OCI-M2 (cell line): ENCODE data around the gene ATG7.
"Not testable (repeated sequence)": the region's sequence is repeated elsewhere in the genome, so short reads cannot be mapped to it uniquely, and the experiment has no call there.

Source experiments
- DNase-seq: peaks from one replicate; lab custom pipeline; 2025; ENCODE audit not compliant: unreplicated experiment; lab: John Stamatoyannopoulos, UW

Gene ATG7

DNA sequence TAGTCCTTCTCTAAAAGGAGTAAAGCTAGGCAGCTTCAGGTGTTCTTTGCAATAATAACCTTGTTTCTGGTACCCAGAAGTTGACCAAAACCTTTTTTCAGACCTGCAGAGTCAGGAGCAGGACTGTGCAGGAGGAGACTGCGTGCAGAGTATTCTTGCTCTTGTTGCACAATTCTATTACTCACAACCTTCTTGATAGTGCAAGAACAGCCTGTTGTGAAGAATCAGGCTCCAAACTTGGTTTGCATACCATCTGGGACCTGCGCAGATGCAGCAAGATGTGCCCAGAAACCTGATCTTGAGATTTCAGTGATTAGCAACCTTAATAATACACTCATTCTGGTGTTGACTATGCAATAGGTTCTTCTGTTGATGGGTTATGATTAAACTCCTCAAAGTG lies 111.9 kb downstream of the ATG7 start:
- DNase-seq = no peak

DNA sequence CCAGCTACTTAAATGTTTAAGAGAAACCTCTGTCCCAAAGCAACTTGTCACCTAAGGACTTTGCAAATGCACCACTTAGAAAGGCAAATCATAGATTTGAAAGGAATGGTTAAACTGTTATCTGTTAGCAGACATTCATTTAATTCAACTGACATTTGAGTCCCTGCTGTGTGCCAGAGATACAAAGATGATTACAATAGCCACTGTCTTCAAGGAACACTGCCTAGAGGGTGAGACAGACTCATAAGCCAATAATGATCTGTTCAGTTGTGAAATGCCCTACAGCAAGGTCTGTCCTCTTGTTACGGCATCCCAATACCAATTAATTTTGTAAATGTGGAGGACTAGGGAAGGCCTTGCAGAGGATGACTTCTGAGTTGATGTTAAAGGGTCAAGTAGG lies 113.1 kb downstream of the ATG7 start:
- DNase-seq = no peak

DNA sequence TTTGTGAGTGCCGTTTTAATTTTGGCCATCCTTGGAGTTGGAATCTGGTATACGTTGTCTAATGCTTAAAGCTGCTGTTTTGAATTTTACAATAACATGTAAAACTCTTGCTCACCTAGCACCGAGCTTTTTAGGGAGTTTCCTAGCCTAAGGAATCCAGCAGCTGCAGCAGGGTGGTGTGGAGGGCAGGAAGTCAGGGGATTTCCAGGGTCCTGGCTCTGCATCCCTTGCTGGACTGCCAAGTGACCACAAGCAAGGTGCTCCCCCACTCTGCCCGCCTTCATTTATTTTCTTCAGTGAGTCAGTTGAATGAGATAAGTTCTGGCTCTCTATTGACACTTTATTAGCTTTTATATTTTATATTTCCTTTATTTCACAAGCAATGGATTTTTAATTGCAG lies 113.7 kb downstream of the ATG7 start:
- DNase-seq = no peak

DNA sequence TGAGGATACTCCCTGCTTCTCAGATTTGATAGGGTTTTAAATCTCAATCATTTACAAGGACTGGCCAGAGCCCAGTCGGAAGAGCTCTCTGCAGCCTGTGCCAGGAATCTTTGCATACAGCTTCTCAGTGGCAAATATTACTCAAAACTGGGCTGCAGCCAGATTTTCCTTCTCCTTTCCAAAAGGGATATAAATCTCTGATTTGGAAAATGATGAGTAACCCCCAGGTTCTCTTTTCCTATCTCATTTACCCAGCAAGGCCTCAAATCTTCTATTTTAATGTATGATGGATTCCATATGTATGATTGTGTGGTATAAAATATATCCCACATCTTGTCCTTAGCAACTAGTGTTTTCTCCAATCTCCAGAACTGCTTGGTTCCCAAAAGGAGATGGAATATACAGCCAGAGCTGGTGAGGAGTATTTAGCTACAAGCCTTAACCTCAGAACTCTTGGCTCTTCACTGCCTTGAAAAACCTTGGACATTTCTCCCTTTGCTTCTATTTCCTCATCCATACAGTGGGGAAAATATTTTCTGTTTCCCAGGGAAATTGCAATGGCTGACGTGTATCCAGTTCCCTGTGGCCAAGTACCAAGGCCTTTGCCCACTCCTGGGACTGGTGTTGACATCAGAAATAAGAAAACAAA lies 114.4 kb downstream of the ATG7 start:
- no peak for DNase-seq

DNA sequence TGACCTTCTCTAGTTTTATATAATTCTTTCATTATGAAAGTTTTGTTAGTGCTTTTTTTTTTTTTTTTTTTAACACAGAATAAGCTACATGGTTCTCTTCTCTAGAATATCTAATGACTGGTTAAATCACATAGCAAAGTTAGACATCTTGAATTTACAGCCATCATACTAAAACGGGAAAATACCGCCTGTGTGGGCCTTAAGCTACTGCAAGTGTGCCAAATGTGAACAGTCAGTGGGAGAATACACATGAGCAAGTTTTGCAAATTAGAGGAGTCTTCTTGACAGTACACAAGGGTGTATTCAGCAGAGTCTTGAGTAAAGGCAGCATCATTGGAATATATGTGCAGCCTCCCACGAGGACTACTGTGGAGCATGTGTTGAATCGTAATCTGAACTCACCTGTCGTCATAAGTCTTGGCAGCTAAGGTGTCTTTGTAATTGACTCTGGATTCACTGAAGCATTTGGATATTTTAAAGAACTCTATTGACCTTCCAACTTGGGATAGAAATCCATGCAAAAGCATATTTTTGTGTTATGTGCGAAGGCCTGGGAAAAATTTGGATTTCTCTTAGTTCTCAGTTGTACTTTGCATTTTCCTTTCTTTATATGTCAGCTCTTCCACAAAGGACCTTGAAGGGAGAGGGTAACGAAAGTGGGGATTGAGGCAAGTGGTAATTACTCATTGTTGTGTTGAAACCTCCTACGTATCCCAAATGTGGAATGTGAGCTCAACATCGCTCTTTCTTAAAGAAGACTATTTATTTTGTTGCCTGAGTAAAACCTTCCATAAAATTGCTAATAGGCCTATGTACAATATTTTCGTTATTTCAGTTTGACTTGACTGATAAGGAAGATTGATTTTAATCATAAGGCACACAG lies 117.4 kb downstream of the ATG7 start:
- no peak for DNase-seq

DNA sequence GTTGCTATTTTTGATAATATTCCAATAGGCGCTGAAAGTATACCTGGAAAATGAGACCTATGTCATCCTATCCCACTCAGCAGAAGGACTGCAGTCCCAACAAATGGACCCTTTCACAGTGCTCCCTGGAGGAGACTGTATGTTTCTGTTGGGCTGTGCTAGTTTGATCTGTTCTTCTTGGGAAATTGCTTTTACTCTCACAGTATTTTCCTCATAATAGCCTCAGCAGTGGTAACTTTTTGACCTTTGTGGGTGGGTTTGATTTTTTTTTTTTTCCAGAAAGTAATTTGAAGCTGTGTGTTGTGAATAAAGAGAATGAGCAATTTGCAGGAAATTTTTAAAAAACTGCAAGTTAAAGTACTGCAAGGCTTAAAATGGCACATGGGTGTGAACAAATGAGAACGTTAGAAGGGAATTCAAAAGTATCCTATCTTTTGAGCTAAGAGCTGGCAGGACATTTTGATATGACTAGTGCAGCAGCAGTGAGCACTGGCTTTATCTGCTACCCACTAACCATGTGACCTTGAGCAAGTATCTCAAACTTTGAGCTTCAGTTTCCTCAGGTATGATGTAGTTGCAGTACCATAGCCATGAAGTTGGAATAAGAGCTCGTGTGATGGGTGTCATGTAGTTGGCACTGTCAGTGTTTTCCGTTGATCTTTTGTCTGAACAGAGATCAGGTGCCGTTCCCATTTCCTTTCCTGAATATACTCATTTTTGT lies 118.4 kb downstream of the ATG7 start:
- DNase-seq = no peak

DNA sequence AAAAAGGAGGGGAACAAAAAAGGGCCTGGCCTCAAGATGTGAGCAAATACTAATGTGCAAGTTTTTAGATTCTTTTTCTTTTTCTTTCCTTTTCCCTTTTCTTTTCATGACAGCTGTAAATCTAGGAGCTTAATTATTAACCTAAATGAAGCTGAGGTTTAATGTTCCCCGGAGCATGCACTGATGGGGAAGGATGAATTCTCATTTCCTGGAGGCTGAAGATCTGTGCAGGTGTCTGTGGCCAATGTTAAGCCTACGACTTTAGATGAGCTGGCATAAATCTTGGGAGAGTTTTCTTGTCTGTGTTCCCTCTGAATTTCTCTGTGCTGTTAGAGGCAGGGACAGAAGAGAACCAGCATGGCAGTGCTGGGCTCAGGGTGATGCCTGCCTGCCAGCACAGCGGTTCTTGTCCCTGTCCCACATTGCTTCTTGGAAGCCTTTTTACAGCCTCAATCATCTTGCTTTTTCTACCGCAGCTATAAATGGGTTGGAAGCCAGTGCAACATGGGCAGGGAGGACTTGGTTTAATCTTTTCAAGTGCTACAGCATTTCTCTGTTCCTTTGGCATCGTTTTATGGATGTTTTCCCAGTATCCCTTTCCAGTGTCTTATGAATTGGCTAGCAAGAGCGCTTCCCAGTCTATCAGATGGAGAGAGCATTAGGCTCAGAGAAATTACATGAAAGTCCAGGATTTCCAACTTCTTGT lies 119.1 kb downstream of the ATG7 start:
- no peak for DNase-seq

DNA sequence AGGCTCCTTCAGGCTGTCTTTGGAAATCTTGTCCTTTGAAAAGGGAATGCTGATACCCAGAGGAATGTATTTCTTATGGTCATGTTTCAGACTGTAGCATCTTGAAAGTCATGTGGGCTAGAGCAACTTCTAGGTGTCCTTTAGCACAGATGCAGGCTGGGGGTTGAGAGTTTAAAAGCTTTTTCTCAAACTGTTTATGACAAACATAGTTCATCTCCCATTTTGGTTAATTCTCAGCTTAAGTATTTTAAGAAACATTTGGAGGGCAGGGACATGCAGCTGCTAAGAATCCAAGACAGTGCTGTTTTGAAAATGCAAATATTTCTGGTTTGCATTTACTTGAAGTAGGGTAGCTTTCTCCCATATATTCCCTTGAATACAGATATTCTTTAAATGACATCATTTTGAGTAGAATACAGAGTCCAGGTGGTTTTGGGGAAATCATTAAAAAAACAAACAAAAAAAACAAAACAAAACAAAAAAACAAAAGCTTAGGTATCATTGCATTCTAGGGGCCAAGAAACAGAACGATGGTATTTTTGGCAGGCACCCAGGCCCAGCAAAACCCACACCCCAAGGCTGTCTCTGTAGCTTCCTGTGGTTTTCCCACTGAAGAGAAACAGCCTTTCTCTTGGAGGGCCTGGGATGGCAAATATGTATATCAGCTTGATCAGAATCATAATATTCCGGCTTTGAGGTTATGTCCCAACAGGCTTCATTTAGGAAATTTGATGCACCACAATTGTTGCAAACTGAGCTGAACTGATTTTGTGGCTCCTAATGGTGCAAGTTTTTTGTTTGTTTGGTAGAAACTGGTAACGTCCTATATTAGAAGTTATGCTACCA lies 120.0 kb downstream of the ATG7 start:
- no peak for DNase-seq

DNA sequence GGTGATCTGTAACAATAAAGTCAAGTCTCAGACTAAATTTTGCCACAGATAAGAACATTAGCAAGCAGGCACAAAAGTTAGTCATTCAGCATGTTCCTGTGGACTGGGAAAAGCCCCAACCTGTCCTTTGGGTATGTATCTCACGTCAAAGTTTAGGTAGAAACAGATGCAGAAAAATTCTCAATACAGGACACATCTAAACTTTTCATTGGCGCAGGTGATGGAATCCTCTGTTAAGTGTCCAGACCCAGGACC lies 120.6 kb downstream of the ATG7 start:
- no peak for DNase-seq

DNA sequence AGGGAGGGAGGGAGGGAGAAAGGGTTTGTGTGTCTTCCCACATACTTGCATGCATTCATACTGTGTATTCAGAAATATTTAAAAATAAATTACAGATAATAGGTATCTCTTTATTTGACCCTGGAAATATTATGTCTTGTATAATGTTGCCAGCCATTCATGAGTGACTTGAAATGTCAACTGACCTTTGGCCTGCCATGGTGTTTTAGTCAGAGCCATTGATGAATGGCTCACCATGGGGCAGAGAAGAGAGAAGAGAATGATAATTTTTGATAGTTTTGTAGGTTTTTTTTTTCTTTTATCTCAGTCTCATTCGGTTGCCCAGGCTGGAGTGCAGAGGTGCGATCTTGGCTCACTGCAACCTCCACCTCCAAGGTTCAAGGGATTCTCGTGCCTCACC lies 121.2 kb downstream of the ATG7 start:
- no peak for DNase-seq

DNA sequence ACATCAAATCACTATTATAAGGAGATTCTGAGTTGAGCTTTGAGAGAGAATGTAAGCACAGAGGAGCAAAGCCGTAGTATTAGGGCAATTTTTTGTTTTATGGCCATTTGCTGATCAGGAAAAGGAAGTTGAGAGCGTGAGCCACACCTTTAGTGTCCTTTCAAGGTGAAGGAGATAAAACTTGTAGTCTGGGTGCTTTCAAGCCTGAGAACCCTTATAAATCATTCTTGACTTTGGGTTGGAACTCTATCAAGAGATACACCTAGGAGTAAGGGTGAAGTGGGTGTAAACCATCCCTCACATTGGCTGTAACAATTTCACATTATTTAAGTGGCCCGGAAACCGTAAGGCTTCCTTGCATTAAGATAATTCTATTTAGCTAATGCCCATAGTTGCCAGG lies 122.2 kb downstream of the ATG7 start:
- no peak for DNase-seq

DNA sequence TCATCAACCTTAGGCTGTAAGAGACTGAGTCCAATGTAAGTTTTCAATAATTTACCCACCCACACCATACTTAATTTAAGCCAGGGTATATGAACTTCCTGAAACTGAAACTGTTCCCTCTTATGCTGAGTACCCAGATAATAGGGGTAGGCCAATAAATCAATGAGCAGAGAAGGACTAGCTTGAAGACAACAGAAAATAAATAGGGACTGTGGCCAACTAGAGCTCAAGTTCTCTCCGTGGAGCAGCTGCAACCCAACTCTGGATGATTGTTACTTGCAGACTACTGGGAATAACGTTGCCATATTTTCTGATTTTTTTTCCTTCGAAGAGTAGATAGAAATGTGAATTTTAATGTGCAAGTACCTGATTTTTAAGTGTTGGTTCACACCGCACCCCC lies 128.0 kb downstream of the ATG7 start:
- DNase-seq = no peak

DNA sequence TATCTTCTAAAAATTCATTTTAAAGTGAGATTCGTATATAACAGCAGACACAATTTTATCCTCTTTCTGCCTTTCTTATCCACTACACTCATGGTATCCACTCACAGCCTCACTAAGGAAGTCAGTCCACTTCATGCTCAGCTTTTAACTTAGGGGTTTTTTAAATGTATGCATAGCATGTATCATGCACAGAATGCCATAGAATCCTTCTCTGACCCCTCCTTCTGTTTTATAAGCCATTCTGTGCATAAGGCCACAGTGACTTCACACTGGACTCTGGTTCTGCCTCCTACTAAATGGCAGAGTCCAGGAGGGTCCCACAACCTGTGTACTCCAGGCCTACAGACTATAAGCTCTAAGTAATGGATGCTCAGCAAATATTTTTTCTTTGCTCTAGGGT lies 129.2 kb downstream of the ATG7 start:
- DNase-seq = no peak

DNA sequence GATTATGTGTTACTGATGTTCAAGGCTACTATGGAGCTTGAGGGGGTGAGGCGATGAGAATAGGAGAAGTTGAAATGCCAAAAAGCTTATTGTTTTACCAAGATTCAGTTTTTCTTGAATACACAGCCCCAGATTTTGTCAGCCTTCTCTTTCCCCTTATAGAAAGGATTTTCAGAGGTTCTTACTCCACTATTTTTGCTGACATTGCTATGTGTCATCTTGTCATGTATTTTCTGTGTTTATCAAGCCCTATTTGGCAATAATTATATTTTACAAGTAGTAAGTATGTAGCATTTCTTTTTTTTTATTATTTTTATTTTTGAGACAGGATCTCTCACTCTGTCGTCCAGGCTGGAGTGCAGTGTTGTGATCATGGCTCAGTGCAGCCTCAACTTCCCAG lies 133.1 kb downstream of the ATG7 start:
- no peak for DNase-seq

DNA sequence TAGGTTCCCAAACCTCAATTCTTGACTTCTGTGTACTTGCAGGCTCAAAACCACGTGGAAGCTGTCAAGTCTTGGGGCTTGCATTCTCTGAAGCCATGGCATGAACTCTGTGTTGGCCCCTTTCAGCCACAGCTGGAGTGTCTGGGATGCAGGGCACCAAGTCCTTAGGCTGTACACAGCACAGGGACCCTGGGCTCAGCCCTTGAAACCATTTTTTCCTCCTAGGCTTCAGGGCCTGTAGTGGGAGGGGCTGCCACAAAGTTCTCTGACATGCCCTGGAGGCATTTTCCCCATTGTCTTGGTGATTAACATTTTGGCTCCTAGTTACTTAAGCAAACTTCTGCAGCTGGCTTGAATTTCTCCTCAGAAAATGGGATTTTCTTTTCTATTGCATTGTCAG lies 135.4 kb downstream of the ATG7 start:
- no peak for DNase-seq

DNA sequence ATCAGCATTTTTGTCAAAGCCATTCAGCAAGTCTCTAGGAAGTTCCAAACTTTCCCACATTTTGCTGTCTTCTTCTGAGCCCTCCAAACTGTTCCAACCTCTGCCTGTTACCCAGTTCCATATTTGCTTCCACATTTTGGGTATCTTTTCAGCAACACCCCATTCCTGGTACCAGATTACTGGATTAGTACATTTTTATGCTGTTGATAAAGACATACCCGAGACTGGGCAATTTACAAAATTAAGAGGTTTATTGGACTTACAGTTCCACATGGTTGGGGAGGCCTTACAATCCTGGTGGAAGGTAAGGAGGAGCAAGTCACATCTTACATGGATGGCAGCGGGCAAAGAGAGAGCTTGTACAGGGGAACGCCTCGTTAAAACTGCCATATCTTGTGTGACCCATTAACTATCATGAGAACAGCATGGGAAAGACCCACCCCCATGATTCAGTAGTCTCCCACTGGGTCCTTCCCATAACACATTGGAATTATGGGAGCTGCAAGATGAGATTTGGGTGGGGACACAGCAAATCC lies 136.2 kb downstream of the ATG7 start:
- DNase-seq = not testable (repeated sequence)

DNA sequence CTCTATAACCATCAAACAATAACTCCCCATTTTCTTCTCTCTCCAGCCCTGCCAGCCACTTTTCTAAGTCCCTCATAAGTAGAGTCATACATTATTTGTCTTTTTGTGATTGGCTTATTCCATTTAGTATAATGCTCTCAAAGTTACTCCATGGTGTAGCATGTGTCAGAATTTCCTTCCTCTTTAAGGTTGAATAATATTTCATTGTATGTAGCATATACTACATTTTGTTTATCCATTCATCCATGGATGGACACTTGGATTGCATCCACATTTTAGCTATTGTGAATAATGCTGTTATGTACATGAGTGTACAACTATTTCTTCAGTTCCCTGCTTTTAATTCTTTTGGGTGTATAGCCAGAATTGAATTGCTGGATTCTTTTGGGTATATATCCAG lies 138.4 kb downstream of the ATG7 start:
- DNase-seq = no peak

DNA sequence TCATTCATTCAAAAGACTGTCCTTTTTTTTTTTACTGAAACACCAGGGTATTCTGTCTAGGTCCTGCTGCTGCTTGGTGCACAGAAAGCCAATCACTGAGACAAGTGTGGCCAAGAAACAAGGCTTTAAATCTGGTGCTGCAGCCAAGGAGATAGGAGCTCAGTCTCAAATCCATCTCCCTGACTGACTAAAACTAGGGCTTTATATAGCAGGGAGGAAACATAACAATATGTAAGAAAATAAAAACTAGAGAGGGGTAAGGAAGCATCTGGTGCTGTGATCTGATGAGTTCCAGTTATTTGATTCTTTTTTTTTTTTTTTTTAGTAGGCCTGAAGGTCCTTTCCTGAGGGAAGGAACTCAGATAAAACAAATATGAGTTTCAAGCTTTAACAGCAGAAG lies 139.8 kb downstream of the ATG7 start:
- DNase-seq = no peak

DNA sequence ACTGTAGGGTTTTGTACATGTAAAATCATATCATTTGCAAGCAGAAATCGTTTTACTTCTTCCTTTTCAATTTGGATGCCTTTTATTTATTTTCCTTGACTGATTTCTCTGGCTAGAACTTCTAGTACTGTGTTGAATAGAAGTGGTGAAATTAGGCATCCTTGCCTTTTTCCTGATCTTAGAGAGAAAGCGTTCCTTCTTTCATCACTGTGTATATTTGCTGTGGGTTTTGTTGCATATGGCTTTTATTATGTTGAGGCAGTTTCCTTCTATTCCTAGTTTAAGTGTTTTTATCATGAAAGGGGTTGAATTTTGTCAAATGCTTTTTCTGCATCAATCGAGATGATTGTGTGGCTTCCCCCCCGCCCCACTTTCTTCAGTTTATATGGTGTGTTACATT lies 140.9 kb downstream of the ATG7 start:
- no peak for DNase-seq

DNA sequence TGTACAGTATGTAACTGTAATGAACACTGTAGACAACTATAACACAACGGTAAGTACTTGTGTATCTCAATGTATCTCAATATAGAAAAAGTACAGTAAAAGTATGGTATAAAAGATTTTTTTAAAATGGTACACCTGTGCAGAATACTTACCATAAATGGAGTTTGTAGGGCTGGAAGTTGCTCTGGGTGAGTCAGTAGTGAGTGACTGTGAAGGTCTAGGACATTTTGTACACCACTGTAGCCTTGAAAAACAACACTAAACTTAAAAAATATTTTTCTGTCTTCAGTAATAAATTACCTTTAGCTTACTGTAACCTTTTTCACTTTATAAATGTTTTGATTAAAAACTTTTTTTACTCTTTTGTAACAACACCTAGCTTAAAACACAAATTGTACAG lies 142.9 kb downstream of the ATG7 start:
- DNase-seq = no peak

DNA sequence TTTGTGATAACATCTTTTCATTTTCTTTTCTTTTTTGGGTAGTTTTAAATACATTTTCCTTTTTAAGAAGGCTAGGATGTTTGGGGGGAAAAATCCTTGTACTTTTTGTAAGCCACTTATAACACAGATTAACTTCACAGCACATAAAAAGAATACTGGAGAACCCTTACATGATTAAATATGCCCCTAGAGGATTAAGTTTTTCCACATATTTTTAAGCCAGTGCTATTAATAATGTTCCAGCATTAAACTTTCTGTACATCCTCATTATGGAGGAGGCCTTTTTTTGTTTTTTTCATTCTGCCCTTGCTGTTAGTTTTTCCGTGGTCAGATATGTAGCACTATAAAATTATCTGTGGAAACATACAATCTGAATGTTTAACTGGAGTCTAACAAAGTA lies 147.9 kb downstream of the ATG7 start:
- DNase-seq = no peak
